HEK293 (cell line): ENCODE results near the gene SPHK1.

ENCODE experiments used
- BCL11A ChIP-seq: fragments of 450-650 bp; formaldehyde crosslinking; IDR thresholded peaks from 2 replicates; pipeline ENCODE4 v1.5.1; 2016; ENCODE audit warnings: low read depth, missing biosample characterization, missing genetic modification characterization
- FEZF1 ChIP-seq: fragments of 450-650 bp; formaldehyde crosslinking; IDR thresholded peaks from 2 replicates; pipeline ENCODE4 v1.5.1; 2016; ENCODE audit warnings: missing biosample characterization, missing genetic modification characterization
- HOXC10 ChIP-seq: sonication (generic); formaldehyde crosslinking; IDR thresholded peaks from 2 replicates; pipeline ENCODE4 v1.8.1; 2023; ENCODE audit warnings: mild to moderate bottlenecking, missing genetic modification reagents
- IKZF3 ChIP-seq: fragments of 450-650 bp; IDR thresholded peaks from 2 replicates; pipeline ENCODE4 v1.5.0; 2018; ENCODE audit warnings: missing biosample characterization, mild to moderate bottlenecking, missing genetic modification characterization, moderate library complexity
- PRDM10 ChIP-seq: fragments of 450-650 bp; formaldehyde crosslinking; IDR thresholded peaks from 2 replicates; pipeline ENCODE4 v1.5.1; 2016; ENCODE audit warnings: missing biosample characterization, missing genetic modification characterization
- PRDM4 ChIP-seq: fragments of 450-650 bp; formaldehyde crosslinking; IDR thresholded peaks from 2 replicates; pipeline ENCODE4 v1.5.1; 2017; ENCODE audit warnings: missing biosample characterization, missing genetic modification characterization
- PRDM6 ChIP-seq: fragments of 450-650 bp; formaldehyde crosslinking; IDR thresholded peaks from 2 replicates; pipeline ENCODE4 v1.5.1; 2017; ENCODE audit warnings: missing biosample characterization, missing genetic modification characterization
- REST ChIP-seq: fragments of 450-650 bp; formaldehyde crosslinking; IDR thresholded peaks from 2 replicates; pipeline ENCODE4 v1.5.1; 2016; ENCODE audit warnings: missing biosample characterization, missing genetic modification characterization
- ZBTB10 ChIP-seq: fragments of 450-650 bp; formaldehyde crosslinking; IDR thresholded peaks from 2 replicates; pipeline ENCODE4 v1.5.1; 2016; ENCODE audit warnings: missing biosample characterization, missing genetic modification characterization
- ZBTB26 ChIP-seq: fragments of 450-650 bp; formaldehyde crosslinking; optimal IDR thresholded peaks from 2 replicates; pipeline ENCODE3; 2016; ENCODE audit warnings: missing biosample characterization, mild to moderate bottlenecking, missing genetic modification characterization
- ZFP41 ChIP-seq: fragments of 450-650 bp; formaldehyde crosslinking; IDR thresholded peaks from 2 replicates; pipeline ENCODE4 v1.5.1; 2016; ENCODE audit warnings: missing biosample characterization, missing genetic modification characterization, borderline replicate concordance
- ZNF175 ChIP-seq: fragments of 450-650 bp; formaldehyde crosslinking; IDR thresholded peaks from 2 replicates; pipeline ENCODE4 v1.5.1; 2016; ENCODE audit warnings: missing biosample characterization, missing genetic modification characterization
- ZNF362 ChIP-seq: fragments of 450-650 bp; formaldehyde crosslinking; IDR thresholded peaks from 2 replicates; pipeline ENCODE4 v1.5.1; 2016; ENCODE audit warnings: missing biosample characterization, missing genetic modification characterization
- ZNF394 ChIP-seq: fragments of 450-650 bp; formaldehyde crosslinking; IDR thresholded peaks from 2 replicates; pipeline ENCODE4 v1.5.1; 2016; ENCODE audit warnings: missing biosample characterization, missing genetic modification characterization, mild to moderate bottlenecking, moderate library complexity, borderline replicate concordance
- ZNF404 ChIP-seq: fragments of 450-650 bp; formaldehyde crosslinking; IDR thresholded peaks from 2 replicates; pipeline ENCODE4 v1.5.1; 2017; ENCODE audit warnings: missing biosample characterization, missing genetic modification characterization
- ZNF529 ChIP-seq: fragments of 450-650 bp; formaldehyde crosslinking; IDR thresholded peaks from 2 replicates; pipeline ENCODE4 v1.5.1; 2017; ENCODE audit warnings: missing genetic modification characterization, missing biosample characterization; ENCODE audit not compliant: insufficient replicate concordance
- ZNF548 ChIP-seq: fragments of 450-650 bp; formaldehyde crosslinking; IDR thresholded peaks from 2 replicates; pipeline ENCODE4 v1.5.1; 2016; ENCODE audit warnings: missing biosample characterization, missing genetic modification characterization
- ZNF626 ChIP-seq: fragments of 450-650 bp; sonication (Bioruptor Pico); formaldehyde crosslinking; IDR thresholded peaks from 2 replicates; pipeline ENCODE4 v1.5.1; 2018; ENCODE audit warnings: missing biosample characterization, missing genetic modification characterization, inconsistent platforms
- ZNF707 ChIP-seq: fragments of 450-650 bp; formaldehyde crosslinking; IDR thresholded peaks from 2 replicates; pipeline ENCODE4 v1.5.1; 2016; ENCODE audit warnings: missing biosample characterization, missing genetic modification characterization
- ZSCAN5A ChIP-seq: fragments of 450-650 bp; formaldehyde crosslinking; IDR thresholded peaks from 2 replicates; pipeline ENCODE4 v1.5.1; 2016; ENCODE audit warnings: missing biosample characterization, missing genetic modification characterization

SPHK1 gene

GRCh38 chr17:76405967-76406647 is 21.7 kb downstream of the SPHK1 start (continued):
- no peak for TF ChIP-seq PRDM4 (tag by site-specific recombination)
- TF ChIP-seq REST = no peak
- no peak for TF ChIP-seq ZNF529 (tag by site-specific recombination)
- no peak for TF ChIP-seq ZBTB10 (tag by site-specific recombination)
- TF ChIP-seq ZBTB26 = peak; percentile 10
- TF ChIP-seq ZNF626 (tag by site-specific recombination) = no peak
- TF ChIP-seq ZNF548 (tag by site-specific recombination) = no peak
- TF ChIP-seq FEZF1 (tag by site-specific recombination) = peak; percentile 66
- TF ChIP-seq ZNF404 (tag by site-specific recombination) = no peak
- TF ChIP-seq PRDM10 (tag by site-specific recombination) = peak; percentile 67
- TF ChIP-seq ZFP41 (tag by site-specific recombination) = no peak
- peak; percentile 53; the same call in 1 of the 2 replicates for TF ChIP-seq ZNF394
- TF ChIP-seq ZNF362 (tag by site-specific recombination) = no peak
- TF ChIP-seq HOXC10 (CRISPR knock-in tag) = no peak
- TF ChIP-seq IKZF3 (tag by site-specific recombination) = peak; percentile 43
- TF ChIP-seq ZNF707 = no peak
- TF ChIP-seq ZNF175 (tag by site-specific recombination) = no peak
- TF ChIP-seq ZSCAN5A (tag by site-specific recombination) = no peak
- TF ChIP-seq PRDM6 (tag by site-specific recombination) = no peak
- TF ChIP-seq BCL11A = no peak
